ENCODE results near the gene AGPAT3.
"Not testable (repeated sequence)": the region's sequence is repeated elsewhere in the genome, so short reads cannot be mapped to it uniquely, and the experiment has no call there.

AGPAT3 gene

DNA sequence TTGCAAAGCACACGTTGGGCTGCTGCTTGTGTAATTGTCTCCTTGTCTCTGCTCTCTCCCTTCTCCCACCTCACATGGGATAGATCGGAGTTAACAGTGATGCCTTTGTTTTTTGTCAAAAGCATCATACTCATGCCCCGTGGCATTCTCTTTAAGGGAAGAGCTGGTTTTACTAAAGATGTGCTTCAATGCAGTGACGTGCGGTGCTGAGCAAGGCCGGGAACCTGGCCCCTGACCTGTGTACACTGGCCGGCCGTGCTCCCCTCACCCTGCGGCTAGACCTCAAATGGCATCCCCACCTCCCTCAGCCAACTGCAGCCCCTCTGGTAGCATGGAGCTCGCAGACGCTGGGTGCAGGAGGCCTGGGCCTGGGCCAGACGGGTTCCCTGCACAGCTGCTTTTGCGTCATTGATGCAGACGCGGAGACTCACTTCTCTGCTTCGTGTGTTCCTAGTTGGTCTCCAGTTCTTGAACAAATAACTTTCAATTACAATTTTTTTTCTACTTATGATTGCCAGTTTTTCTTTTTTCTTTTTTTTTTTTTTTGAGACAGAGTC lies 19.9 kb downstream of the AGPAT3 start:
- DNase-seq = no peak

DNA sequence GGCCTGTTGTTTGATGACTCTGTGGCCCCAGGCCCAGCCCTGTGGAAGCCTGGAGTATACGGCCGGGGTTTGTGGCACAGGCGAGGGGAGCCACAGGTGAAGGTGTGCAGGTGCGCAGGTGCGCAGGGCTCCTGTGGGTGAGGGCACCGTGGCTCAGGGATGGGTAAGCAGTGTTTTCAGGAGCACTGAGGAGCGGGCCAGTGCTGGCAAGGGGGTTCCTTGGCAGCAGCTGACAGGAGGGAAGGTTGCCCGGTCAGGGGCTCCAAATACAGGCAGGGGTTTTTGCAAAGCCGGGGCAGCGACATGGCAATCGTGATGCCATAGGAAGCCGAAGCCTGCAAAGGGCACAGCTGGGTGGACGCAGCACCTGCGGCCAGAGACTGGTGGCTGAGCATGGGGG lies 20.7 kb downstream of the AGPAT3 start:
- no peak for DNase-seq

GRCh38 chr21:43886565-43886964 lies 21.5 kb downstream of the AGPAT3 start:
- no peak for DNase-seq

DNA sequence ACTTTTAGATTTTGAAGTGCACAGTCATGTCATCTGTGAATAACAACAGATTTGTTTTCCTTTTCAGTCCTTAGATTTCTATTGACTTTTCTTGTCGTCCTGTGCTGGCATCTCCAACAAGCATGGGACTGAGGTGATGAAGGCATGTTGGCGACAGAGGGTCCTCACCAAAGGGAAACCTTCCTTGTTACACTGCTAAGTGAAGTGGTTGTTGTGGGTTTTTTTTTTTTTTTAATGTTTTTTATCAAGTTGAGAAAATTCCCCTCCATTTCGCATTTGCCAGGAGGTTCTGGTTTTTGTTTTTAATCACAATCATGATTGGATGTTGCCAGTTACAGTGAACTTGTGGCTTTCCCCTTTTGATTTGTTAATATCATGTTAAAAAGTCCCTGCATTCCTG lies 24.0 kb downstream of the AGPAT3 start:
- no peak for DNase-seq

GRCh38 chr21:43890042-43890441 lies 25.0 kb downstream of the AGPAT3 start:
- no peak for DNase-seq

- DNase-seq = no peak
These were observed 27.3 kb downstream of the AGPAT3 start for GRCh38 chr21:43892334-43892733.

GRCh38 chr21:43892984-43893535 lies 28.0 kb downstream of the AGPAT3 start:
- DNase-seq = no peak

DNA sequence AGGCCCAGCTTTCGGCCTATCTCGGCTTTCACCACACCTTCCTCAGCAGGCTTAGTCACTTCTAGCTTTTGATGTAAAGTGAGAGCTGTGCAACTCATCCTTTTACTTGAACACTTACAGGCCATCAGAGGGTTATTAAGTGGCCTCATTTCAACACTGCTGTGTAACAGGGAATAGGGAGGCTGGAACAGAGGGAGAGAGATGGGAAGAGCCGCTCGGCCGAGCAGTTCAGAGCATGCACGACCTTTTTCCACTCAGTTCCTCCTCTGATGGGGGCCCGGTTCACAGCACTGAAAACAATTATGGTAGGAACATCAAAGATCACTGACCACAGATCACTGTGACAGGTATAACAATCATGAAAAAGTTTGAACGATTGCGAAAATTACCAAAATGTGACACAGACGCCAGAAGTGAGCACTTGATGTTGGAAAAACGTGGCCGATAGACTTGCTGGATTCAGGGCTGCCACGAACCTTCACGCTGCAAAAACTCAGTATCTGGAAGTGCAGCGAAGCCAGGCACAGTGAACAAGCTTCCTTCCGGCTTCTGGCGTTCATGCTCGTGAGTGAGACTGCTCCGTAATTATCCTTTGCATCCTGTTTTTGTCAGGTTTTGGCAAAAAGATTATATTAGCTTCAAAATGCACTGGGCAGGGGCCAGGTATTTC lies 28.6 kb downstream of the AGPAT3 start:
- DNase-seq = no peak

DNA sequence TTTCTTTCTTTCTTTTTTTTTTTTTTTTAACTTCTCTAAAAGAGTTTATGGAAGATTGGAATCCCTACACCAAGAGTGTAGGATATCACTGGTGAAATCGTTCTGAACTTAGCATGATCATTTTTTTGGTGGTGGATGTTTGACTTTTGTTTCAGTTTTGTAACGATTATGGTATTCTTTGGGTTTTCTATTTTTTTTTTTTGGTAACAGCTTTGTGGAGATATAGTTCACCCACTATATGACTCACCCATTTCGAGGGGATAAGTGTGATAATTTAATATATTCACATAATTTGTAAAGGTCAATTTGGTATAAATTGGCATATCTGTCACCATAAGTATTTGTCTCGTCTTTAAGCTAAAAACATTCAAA lies 29.2 kb downstream of the AGPAT3 start:
- DNase-seq = no peak

- DNase-seq = no peak
These were observed 30.2 kb downstream of the AGPAT3 start for GRCh38 chr21:43895196-43895595.

- DNase-seq = not testable (repeated sequence)
These were observed 31.8 kb downstream of the AGPAT3 start for GRCh38 chr21:43896696-43897299.

- no peak for DNase-seq
These were observed 34.5 kb downstream of the AGPAT3 start for GRCh38 chr21:43899307-43900077.

DNA sequence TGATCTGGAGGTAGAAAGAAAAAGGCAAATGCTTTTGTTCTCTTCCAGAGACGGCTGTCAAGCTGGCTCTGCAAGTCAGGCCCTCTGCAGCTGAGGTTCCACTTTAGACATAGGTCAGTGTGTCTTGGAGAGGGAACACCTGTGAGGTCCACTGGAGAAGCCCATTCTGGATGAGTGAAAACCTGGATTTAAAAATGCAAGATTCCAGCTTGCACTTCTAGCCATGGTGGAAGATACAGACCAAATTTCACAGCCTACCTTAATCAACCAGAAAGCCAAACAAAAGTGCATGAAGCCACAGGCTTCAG lies 35.0 kb downstream of the AGPAT3 start:
- DNase-seq = no peak

GRCh38 chr21:43900690-43901089 lies 35.7 kb downstream of the AGPAT3 start:
- DNase-seq = no peak

GRCh38 chr21:43902441-43902840 lies 37.4 kb downstream of the AGPAT3 start:
- DNase-seq = no peak

- DNase-seq = no peak
These were observed 38.5 kb downstream of the AGPAT3 start for GRCh38 chr21:43903451-43904091.

- DNase-seq = no peak
These were observed 39.3 kb downstream of the AGPAT3 start for GRCh38 chr21:43904331-43904781.

DNA sequence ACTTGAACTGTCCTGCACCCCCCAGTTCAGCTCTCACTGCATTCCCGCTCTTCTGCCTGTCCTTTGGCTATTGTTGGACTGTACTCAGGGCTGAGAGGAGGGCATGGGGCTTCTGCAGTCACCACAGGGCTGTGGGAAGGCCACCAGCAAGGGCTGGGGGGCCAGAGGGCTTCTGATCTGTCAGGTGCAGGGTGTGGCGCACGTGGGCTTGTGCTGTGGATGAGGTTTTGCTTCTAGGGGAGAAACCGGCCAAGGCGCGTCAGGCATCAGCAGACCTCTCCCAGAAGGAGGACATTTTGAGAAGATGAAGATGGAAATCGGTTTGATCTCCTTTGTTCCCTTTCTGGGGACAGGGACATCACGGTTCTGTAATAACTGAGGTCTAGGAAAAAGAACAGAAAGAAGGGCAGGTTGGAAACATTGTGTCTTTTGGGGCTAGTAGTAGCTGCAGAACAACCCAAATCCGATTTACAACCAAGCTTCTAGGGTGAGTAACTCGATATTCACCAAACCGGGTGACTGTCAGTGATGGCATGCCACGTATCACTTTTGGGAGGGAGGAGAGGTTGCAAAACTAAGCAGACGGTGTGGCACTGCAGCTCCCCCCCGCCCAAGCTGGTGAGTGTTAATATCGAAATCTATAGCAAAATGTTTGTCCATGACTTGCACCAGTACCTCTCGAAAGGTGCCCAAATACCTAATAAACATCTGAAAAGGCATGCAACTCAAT lies 40.9 kb downstream of the AGPAT3 start:
- no peak for DNase-seq

GRCh38 chr21:43906585-43907370 lies 41.8 kb downstream of the AGPAT3 start:
- no peak for DNase-seq

GRCh38 chr21:43907751-43908150 lies 42.7 kb downstream of the AGPAT3 start:
- DNase-seq = no peak

DNA sequence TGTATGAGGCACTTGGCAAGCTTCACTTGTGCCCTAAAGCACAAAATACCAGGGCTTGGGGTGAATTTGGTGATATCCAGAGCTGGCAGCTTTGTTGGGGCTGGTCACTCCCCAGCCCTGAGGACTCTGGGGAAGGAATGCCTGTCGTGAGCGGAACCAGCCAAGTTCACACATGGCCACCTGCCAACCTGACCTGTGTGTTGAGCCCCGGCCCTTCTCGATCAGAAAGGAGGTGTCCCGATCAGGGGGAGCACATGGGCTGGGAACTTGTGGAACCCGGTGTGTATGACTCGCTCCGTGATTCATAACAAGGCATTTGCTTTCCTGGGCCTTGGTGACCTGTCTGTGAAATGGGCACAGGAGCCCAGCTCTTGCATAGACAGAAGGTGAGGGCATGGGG lies 43.1 kb downstream of the AGPAT3 start:
- DNase-seq = no peak
